Esophagus (tissue), 2 donors: ENCODE results near the gene YARS1. TPM values are rescaled to one million over a fixed set of nuclear protein-coding genes. Genes with fewer than 3 reads are reported as not detected.

Experiments used
- H3K27ac ChIP-seq, 2 donors: one replicate each; pipeline ENCODE4 v1.5.1; 2013; ENCODE audit warnings: low read depth in 2 of 2, mild to moderate bottlenecking in 2 of 2, inconsistent platforms in 1 of 2, low read length in 1 of 2, moderate library complexity in 1 of 2
- H3K27me3 ChIP-seq, 2 donors: one replicate each; pipeline ENCODE4 v1.6.1; 2013; ENCODE audit warnings: low read length in 2 of 2, control low read depth in 1 of 2, mild to moderate bottlenecking in 1 of 2; ENCODE audit not compliant: insufficient read depth in 2 of 2, control insufficient read depth in 1 of 2
- H3K36me3 ChIP-seq, 2 donors: one replicate each; pipeline ENCODE4 v1.6.1; 2013; ENCODE audit warnings: low read length in 1 of 2; ENCODE audit not compliant: control insufficient read depth in 2 of 2, insufficient read depth in 2 of 2
- H3K4me1 ChIP-seq, 2 donors: one replicate each; pipeline ENCODE4 v1.6.1; 2013; ENCODE audit warnings: low read length in 1 of 2; ENCODE audit not compliant: control insufficient read depth in 2 of 2, insufficient read depth in 2 of 2
- H3K4me3 ChIP-seq, 2 donors: one replicate each; pipeline ENCODE4 v1.5.1; 2013; ENCODE audit warnings: low read length in 2 of 2, mild to moderate bottlenecking in 2 of 2, low read depth in 1 of 2, moderate library complexity in 1 of 2
- H3K9me3 ChIP-seq, 2 donors: one replicate each; pipeline ENCODE4 v1.6.1; 2013; ENCODE audit warnings: mild to moderate bottlenecking in 2 of 2, low read depth in 1 of 2, low read length in 1 of 2, moderate library complexity in 1 of 2; ENCODE audit not compliant: control insufficient read depth in 2 of 2, insufficient read depth in 1 of 2
- WGBS, 2 donors: extraction: QIAGEN DNeasy Blood & Tissue Kit; methylation state at CpG; one replicate each; pipeline ENCODE4 v1.1.7; 2013; 5-methylcytosine and 5-hydroxymethylcytosine counted together
- polyA plus RNA-seq, 2 donors: library from polyadenylated mRNA; stranded (reverse); fragments of 200-250 nt; gene quantifications; one replicate each; pipeline ENCODE4 v1.2.3, GENCODE V29; 2013
- donor health status: healthy with polysubstance abuse.
- donor health status: Bipolar disorder and iron deficiency.

The YARS1 gene
- polyA plus RNA-seq, 2 donors: 33.2 to 52.2 TPM

GRCh38 chr1:32783851-32784250, 33.3 kb downstream of the YARS1 start:
- H3K9me3 ChIP-seq: no peaks in the 10 kb centered on the region
- WGBS, 2 donors: 97 to 99% methylated on average over 5 of the region's 5 CpGs
- H3K36me3 ChIP-seq: peaks cover 11 to 28% of the 10 kb centered on the region in 2 donors

GRCh38 chr1:32782086-32782485, 35.1 kb downstream of the YARS1 start:
- WGBS, 2 donors: 91 to 92% methylated on average over 5 of the region's 5 CpGs
- Histone ChIP-seq H3K27me3 (no peaks in the 10 kb centered on the region), H3K27ac (no peak overlapping the region), H3K36me3 (peaks cover 9 to 28% of the 10 kb centered on the region in 2 donors), H3K4me3 (no peak overlapping the region), H3K9me3 (no peaks in the 10 kb centered on the region), H3K4me1 (no peaks in the 10 kb centered on the region)

More at GRCh38 chr1:32783851-32784250, 33.3 kb downstream of the YARS1 start:
- Histone ChIP-seq H3K27ac (no peak overlapping the region), H3K4me1 (no peaks in the 10 kb centered on the region), H3K4me3 (no peak overlapping the region), H3K27me3 (no peaks in the 10 kb centered on the region)

GRCh38 chr1:32780628-32781234, 36.4 kb downstream of the YARS1 start:
- Histone ChIP-seq H3K4me1 (peaks cover 0 to under 1% of the 10 kb centered on the region in 2 donors), H3K9me3 (no peaks in the 10 kb centered on the region), H3K36me3 (peaks cover 9 to 29% of the 10 kb centered on the region in 2 donors), H3K4me3 (no peak overlapping the region), H3K27ac (no peak overlapping the region), H3K27me3 (no peaks in the 10 kb centered on the region)
- 71 to 74% methylated on average over 8 of the region's 8 CpGs for WGBS, 2 donors

- Histone ChIP-seq H3K27ac (no peak overlapping the region), H3K4me3 (no peak overlapping the region), H3K9me3 (no peaks in the 10 kb centered on the region), H3K4me1 (peaks cover 0 to 2% of the 10 kb centered on the region in 2 donors), H3K36me3 (peaks cover 9 to 36% of the 10 kb centered on the region in 2 donors), H3K27me3 (no peaks in the 10 kb centered on the region)
- 90 to 96% methylated on average over 8 of the region's 8 CpGs for WGBS, 2 donors
Measured at GRCh38 chr1:32780005-32780404, 37.2 kb downstream of the YARS1 start.

GRCh38 chr1:32779242-32779641, 37.9 kb downstream of the YARS1 start:
- WGBS, 2 donors: 93 to 94% methylated on average over 5 of the region's 5 CpGs
- H3K9me3 ChIP-seq: no peaks in the 10 kb centered on the region
- peaks cover 9 to 41% of the 10 kb centered on the region in 2 donors for H3K36me3 ChIP-seq
- H3K27me3 ChIP-seq: no peaks in the 10 kb centered on the region
- H3K4me3 ChIP-seq: no peak overlapping the region
- H3K4me1 ChIP-seq: peaks cover 0 to 2% of the 10 kb centered on the region in 2 donors
- no peak overlapping the region for H3K27ac ChIP-seq

- no peak overlapping the region for H3K4me3 ChIP-seq
- no peaks in the 10 kb centered on the region for H3K9me3 ChIP-seq
- peaks cover 0 to 2% of the 10 kb centered on the region in 2 donors for H3K4me1 ChIP-seq
- H3K27me3 ChIP-seq: no peaks in the 10 kb centered on the region
- WGBS, 2 donors: 64 to 75% methylated on average over 13 of the region's 13 CpGs
- peaks cover 9 to 50% of the 10 kb centered on the region in 2 donors for H3K36me3 ChIP-seq
- peak overlapping the region in 1 of 2 donors; percentile 17 for H3K27ac ChIP-seq
Measured at GRCh38 chr1:32775640-32776337, 41.4 kb downstream of the YARS1 start.

GRCh38 chr1:32774950-32775634, 42.1 kb downstream of the YARS1 start:
- Histone ChIP-seq H3K36me3 (peaks cover 7 to 51% of the 10 kb centered on the region in 2 donors), H3K9me3 (no peaks in the 10 kb centered on the region), H3K4me1 (peaks cover 0 to 3% of the 10 kb centered on the region in 2 donors), H3K4me3 (no peak overlapping the region), H3K27ac (peak overlapping the region in 1 of 2 donors; percentile 17), H3K27me3 (no peaks in the 10 kb centered on the region)
- WGBS, 2 donors: 38 to 44% methylated on average over 2 of the region's 2 CpGs

GRCh38 chr1:32774464-32774808, 42.7 kb downstream of the YARS1 start:
- Histone ChIP-seq H3K27me3 (no peaks in the 10 kb centered on the region), H3K9me3 (no peaks in the 10 kb centered on the region), H3K27ac (no peak overlapping the region), H3K4me3 (no peak overlapping the region), H3K4me1 (peaks cover 0 to 9% of the 10 kb centered on the region in 2 donors), H3K36me3 (peaks cover 3 to 51% of the 10 kb centered on the region in 2 donors)

- WGBS, 2 donors: 78 to 79% methylated on average over 7 of the region's 7 CpGs
- Histone ChIP-seq H3K27ac (no peak overlapping the region), H3K4me1 (peaks cover 0 to 9% of the 10 kb centered on the region in 2 donors), H3K9me3 (no peaks in the 10 kb centered on the region), H3K4me3 (no peak overlapping the region), H3K36me3 (peaks cover 3 to 46% of the 10 kb centered on the region in 2 donors), H3K27me3 (no peaks in the 10 kb centered on the region)
Measured at GRCh38 chr1:32773764-32774463, 43.2 kb downstream of the YARS1 start.
